HG02759 (cell line): ENCODE measurements around the gene MMP2.

ENCODE experiments used
- ATAC-seq: cut with Tn5 transposase; IDR thresholded peaks from one replicate; pipeline ENCODE4 v1.9.1; 2021; ENCODE audit warnings: mild to moderate bottlenecking, moderate library complexity; ENCODE audit not compliant: unreplicated experiment

MMP2 gene

DNA sequence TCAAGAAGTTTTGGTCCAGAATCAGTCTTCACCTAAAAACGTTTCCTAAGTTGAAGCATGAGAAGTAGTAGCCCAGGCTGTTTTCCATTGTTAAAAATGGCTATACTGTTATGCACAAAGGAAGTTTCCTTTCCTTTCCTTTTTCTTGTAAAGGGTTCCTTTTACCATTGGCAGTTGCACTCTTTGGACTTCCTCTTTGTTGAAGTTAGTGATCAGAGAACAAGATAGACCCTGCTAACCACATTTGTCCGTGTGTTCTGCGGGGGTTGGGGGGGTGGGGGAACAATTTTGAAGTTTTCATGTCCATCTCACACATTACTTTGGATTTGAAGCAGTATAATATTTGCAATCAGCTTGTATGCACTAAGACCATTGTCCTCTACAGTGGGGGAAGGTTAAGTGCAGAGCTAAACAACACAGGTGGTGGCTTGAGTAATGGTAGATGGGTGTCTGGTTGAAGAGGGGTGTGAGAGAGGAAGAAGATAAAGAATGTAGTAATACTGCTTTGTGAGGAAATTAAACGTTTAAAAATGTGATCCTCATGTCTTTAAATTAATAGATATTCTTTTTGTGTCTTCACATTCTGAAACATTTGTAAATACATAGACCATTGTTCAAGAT, 31.3 kb downstream of the MMP2 start:
- ATAC-seq: no peak

DNA sequence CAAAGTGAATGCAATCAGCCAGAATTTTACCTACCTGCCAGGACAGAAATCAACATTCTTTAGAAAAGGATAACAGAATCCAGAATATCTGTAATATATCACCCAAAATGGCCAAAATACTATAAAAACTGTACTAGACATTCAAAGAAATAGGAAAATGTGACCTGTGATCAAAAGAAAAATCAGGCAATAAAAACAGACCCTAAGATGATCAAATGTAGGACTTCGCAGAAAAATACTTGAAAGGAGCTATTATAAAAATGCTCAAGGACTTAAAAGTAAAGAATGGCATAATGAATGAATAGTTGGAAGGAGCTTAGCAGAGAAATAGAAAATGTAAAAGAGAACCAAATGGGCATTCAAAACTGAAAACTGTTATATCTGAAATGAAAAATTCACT, 33.9 kb downstream of the MMP2 start:
- ATAC-seq: no peak

DNA sequence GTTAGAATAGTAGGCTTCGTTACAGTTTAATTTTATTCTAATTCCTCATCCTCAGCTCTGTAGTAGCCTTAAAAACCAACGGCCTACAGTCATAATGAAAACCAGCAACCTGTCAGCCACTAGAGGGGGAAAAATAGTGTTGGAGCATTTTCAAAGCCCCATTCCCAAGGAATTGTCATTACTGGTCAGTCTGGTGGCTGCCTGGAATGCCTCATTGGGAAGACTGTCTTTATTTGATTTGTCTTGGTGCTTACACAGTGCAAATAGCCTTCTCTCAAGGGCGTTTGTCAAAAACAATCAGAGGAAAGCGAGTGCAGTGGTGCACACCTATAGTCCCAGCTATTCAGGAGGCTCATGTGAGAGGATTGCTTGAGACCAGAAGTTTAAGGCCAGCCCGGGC, 34.6 kb downstream of the MMP2 start:
- ATAC-seq: no peak

DNA sequence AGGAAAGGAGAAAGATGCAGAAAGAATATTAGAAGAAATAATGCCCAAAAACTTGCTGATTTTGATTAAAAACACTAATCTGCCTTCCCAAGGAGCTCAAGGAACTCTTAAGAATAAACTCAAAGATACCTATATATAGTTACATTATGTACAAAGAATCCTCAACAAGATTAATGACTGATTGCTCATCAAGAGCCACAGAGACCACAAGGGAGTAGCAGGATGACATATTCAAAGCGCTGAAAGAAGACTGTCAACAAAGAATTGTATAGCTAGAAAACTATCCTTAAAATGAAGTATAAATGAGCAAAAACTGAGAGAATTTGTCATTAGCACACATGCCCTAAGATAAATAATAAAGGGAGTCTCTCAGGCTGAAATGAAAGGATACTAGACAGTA, 36.1 kb downstream of the MMP2 start:
- no peak for ATAC-seq

DNA sequence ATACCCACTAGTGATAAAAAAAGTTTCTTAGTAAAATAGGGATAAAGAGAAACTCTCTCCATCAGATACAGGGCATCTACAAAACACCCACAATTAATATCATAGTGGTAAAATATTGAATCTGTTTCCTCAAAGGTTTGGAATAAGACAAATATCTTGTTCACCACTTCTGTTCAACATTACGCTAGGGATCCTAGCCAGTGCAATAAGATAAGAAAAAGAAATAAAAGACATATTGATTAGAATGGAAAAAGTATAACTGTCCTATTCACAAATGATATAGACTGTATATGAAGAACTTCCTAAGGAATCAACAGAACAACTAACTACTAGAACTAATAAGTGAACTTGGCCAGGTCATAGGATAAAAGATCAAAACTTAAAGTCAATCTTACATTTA, 42.8 kb downstream of the MMP2 start:
- ATAC-seq: no peak

DNA sequence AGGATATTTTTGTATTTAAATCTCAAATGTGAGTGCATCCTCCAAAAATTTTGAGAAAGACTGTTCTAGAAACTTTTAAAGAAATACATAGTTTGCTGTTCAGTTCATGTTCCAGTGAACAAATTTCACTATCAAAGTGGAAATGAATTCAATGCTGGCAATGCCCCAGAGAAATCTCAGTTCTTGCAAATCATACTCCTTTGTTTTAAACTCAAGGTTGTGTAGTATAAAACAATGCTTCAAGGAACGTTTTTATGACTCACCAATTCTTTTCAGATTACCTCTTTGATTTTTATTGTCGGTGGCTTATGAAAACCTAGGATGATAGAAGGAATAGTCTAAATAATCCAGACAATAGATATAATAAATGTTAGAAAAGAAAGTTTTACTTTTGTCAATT, 47.4 kb downstream of the MMP2 start:
- ATAC-seq: no peak

DNA sequence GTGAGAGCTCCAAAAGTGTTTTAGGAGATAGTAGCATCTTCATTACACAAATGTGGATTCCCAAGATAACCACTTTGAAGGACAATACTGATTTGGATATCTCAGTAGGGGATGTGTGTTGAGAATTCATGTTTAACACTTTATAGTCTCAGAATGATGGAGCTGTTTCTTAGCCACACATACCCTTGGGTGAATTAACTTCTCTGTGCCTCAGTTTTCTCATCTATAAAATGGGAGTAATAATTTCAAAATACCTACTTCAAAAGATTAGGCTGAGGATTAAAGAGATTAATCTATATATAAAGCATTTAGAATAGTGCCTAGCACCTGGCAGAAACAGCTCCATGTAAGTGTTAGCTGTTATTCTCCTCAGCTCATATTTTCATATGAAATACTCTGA, 48.9 kb downstream of the MMP2 start:
- no peak for ATAC-seq

DNA sequence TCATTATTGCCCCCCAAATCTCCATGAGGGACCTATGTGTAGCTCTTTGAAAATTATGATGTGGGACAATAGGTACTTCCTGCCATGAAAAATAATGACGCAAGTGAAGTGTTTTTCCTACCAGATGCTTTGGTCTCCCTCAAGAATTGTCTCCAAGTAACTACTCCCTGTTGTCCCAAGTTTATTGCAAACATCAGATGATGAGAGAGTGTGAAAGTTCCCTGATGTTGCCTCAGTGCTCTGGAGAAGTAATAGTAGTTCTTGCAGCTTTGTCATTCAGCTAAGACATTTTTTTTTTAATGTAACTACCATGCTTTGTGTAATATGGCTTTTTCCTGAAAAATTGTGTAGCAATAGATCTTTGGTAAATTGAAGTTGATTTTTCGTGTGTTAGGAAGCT, 50.0 kb downstream of the MMP2 start:
- ATAC-seq: no peak

DNA sequence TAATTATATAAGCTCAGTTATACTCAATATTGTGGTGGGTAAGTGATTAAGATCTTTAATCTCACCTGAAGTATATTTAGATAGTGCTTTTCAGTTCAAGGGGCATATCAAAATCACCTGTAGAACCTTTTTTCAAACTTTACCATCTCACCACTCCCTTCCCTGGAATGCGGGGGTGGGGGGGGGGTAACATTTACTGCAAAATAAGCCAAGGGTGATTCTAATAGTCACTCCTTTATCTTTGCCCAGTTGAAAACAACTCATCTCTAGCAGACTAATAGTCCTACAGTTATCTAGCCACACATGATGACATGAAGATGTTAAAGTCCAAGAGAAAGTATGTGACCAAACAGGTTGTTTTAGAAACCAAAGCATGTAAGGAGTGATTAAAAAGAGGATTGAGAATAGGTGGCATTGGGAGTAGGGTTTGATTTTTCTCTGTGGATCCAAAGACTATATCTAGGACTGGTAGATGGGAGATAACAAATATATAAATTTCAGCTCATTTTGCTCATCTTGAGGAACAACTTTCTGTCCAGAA, 51.4 kb downstream of the MMP2 start:
- no peak for ATAC-seq

DNA sequence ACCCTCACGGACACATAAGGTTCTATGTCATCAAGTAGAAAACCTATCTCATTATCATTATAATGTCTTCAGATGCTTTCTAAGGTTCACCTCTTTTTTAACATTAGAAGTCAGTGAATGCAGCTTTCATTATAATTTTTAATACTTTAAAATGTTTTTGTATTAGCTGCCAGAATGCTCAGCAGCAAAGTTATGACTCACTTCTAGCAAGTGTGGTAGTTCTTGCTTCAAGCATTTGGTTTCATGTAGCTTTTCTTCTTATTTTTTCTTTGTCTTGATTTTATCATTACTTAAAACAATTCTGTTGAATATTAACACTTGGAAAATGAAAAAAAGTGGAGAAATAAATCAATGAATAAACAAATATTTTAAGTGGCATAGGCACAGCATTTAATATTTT, 53.2 kb downstream of the MMP2 start:
- ATAC-seq: no peak

DNA sequence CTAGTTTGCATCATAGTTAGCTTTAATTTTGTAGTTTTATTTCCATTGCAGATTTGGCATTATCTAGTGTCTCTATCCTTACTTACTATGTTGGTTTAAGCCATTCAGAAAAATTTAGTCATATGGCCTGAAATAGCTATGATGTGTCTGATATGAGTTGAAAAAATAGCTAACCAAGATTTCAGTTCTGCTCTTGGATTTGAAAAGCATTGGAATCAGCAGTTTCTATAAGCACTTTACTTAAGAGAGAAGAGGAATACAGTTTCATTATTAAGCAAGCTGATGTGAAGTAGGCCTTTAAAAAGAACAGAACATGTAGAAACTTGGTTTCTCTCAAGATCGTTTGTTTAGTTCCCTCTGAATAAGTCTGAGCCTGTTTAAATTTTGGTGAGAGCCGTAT, 55.8 kb downstream of the MMP2 start:
- no peak for ATAC-seq

DNA sequence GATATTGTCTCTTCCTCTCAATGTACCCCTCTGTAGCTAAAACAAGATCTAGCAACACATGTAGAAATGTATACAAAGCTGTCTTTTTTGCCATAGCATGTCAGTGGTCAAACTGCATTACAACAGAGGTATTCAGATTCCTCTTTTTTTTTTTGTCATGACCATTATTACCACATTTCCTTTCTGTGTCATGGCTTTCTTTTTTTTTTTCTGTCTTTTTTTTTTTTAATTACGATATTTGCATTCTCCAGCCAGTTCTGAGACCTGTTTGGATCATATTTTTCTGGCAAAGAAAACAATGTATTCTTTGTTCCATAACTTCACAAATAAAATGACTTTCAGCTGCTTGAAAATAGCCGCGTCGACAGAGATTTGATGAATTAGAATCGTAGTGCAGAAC, 60.1 kb downstream of the MMP2 start:
- ATAC-seq: no peak

DNA sequence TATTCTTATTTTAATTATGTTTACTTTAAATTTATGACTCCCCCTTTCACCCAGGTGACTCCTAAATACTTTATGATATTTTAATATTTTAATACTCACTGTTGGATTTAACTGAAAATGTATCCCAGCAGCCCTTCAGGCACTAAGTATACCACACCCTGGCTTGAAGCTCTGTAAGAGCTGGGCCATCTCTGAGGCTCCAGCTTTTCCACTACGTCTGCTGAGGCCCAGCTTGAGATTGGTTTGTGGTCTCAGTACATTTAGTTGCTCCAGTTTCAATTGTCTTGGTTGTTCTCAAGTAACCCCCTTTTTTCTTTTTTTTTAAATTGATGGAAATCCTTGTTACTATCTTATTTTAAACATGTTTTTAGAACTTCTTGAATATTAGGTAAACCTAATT, 60.5 kb downstream of the MMP2 start:
- ATAC-seq: no peak

DNA sequence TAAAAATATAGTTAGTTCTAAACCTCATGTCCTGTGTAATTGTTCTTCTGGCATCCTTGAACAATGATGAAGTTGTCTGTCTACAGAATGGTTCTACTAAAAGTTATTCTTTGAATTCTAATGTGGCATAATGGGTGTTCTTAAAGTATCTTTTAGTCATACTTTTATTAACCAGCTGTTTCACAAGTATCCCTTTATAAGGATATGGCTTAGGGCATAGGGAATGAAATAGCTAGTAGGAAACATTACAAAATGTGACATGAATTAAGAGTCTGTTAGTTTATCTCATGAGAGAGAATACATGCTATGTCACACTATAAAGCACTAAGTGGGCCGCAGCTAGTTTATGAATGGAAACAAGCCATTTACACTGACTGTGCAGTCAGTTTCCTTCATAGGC, 61.2 kb downstream of the MMP2 start:
- ATAC-seq: no peak

DNA sequence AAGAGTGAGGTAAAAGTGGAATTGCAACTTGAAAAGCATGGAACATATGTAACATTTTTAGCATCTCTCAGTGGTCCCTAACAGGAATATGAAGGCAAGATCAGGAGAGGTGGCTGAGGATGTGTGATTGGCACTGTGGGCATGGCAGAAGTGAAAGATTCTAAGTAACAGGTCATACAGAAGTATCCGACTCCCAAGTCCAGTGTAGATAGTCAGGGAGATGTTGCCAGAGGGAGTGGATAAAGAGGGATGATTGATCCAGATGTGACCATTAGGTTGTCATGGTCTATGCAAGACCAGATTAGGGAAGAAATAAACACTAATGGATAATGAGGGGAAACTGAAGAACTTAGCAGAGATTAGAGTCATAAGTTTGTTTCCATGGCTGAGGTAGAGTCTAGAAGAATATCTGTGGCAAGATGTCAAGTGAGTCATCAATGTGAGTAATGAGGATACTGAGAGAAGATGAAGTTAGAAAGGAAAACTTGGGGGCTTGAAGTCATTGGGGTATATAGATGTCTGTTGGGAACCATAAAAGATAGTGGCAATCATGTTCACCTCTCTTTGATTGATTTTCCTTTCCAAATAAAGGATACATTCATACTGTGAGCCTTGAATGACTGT, 63.6 kb downstream of the MMP2 start:
- ATAC-seq: no peak

DNA sequence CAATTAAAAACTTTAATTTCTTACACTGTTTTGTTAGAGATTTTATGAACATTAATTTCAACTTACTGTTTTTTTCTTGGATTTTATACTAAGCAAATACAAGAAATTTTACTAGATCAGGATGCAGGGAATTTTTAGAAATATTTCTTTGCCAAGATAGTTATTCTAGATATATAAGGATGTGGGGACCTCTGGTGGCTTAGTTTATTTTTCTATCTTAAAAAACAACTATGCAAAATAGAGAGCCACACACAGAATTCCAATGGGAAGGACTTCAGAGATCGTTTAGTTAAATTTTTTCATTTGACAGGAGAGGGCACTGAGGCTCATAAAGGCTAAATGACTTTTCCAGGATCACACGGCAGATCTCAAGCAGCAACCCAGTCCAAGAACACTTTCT, 64.5 kb downstream of the MMP2 start:
- ATAC-seq: no peak

DNA sequence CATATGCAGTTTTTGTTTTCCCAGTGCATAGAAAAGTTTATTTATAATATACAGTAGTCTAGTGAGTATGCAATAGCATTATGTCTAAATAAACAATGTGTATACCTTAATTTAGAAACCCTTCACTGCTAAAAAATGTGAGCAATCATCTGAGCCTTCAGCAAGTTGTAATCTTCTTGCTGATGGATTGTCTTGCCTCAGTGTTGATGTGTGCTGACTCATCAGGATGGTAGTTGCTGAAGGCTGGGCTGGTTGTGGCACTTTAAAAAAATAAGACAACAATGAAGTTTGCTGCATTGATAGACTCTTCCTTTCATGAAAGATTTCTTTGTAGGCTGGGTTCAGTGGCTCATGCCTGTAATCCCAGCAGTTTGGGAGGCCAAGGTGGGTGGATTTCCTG, 73.6 kb downstream of the MMP2 start:
- ATAC-seq: no peak

DNA sequence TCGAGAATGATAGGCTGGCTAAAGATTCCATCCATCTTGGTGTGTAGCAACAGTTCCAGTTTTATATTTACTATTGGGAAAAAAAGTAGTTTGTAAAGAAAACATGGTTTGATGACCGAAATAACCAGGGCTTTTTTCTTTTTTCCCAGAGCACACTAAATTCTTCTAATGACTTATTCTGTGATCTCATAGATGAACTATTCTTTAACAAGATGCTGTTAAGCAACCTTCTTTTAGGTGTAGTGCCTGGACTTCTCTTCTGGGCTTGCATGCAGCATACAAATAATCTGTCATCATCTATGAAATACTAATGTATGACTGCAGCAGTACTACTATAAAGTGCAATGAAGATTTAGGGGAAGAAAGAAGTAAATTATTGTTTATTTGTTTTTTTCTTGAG, 76.4 kb downstream of the MMP2 start:
- no peak for ATAC-seq
